ENCODE measurements around the gene WDR82.

The WDR82 gene

DNA sequence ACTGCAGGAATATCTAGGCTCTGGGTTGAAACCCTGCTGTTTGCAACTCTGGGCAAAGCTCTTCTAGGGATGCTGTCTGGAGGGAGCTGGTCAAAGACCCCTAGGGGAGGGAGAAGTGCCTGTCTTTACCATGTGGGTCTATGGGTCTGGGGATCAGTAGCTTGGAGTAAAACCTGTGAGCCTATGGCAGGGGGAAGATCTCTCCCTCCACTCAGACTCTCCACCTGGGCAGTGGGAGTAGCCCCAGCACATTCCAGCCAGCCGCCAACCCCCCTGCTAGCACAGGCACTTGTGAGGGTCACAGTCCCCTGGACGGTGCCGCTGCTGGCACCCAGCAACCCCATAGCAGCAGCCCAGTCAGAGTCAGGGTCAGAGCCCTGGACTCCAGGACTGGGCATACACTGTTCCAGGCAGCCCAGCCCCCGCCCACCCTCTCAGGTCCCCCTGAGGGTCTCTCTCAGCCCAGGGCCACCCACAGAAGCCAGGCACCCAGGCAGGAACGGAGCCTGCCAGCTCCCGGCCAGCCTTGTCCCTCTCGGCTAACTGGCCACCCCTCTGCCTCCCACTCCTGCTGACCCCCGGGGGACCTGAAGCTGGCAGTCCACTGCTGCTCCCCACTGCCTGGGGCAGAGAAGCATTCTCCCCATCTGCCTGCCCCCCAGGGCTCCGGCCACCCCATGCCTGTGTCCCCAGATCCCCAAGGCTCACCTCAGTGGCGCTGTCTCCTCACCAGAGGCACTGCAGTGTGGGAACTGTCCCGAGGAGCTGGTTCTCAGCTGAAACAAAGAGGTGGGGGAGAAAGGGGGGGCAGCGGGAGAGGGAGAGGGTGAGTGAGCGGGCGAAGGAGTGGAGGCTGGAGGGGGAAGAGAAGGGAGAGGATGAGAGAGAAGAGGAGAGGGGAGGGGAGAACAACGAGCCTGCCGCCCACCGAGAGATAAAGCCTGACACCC, 20.0 kb upstream of the WDR82 start:
- no peak for DNase-seq (ENCODE audit: low read depth)
- TF ChIP-seq, protein P1, sequence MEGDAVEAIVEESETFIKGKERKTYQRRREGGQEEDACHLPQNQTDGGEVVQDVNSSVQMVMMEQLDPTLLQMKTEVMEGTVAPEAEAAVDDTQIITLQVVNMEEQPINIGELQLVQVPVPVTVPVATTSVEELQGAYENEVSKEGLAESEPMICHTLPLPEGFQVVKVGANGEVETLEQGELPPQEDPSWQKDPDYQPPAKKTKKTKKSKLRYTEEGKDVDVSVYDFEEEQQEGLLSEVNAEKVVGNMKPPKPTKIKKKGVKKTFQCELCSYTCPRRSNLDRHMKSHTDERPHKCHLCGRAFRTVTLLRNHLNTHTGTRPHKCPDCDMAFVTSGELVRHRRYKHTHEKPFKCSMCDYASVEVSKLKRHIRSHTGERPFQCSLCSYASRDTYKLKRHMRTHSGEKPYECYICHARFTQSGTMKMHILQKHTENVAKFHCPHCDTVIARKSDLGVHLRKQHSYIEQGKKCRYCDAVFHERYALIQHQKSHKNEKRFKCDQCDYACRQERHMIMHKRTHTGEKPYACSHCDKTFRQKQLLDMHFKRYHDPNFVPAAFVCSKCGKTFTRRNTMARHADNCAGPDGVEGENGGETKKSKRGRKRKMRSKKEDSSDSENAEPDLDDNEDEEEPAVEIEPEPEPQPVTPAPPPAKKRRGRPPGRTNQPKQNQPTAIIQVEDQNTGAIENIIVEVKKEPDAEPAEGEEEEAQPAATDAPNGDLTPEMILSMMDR (IDR thresholded peaks at IDR 0.05; ENCODE audit: low read depth, low read length): no peak
- TF ChIP-seq POLR2A (IDR thresholded peaks at IDR 0.05; ENCODE audit: extremely low read depth, insufficient read length): no peak
- no peak for TF ChIP-seq MYC (IDR thresholded peaks at IDR 0.05; ENCODE audit: low read depth, low read length)
- TF ChIP-seq, protein P2, sequence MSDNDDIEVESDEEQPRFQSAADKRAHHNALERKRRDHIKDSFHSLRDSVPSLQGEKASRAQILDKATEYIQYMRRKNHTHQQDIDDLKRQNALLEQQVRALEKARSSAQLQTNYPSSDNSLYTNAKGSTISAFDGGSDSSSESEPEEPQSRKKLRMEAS (IDR thresholded peaks at IDR 0.05; ENCODE audit: low read depth, low read length): no peak
- H3K4me3 ChIP-seq (ENCODE audit: low read depth, low read length): no peak overlapping the region

DNA sequence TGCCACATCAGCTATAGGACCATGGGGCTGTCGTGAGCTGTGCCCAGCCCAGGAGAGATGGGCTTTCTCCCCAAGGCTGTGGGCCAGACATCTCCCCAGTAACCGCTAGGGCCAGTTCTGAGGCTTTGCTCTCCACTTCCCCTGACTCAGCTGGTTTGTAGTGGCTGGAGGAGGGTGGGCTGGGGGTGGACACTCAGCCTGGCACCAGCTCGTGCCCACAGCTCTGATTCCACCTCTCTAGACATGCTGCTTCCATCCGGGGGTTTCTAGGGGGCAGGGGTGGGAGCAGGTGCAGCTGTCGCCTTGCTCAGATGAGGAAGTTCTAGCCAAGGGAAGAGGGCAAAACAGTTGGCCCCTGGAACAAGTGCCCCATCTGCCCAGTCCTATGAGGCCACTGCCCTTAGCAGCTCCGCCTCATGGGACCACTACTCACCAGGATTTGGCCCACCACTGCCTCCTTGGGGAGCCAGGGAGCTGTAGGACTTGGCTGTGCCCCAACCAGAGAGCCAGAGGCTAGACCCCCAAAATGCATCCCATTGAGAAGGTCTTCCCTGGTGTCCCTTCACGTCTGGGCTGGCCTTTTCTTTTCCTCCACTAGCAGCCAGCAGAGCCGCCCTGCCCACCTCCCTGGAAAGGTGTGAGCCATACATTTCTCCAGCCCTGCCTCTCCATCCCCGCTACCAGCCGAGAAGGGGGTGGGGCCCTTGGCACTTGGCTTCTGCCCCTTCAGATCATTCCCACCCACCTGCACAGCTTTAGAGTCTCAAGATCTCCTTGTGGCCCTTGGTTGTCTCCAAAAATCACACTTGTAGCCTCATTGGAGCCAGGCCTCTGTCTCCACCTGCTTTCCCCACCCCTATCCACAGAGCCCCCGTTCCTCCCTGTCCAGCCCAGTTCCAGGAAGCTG, 19.0 kb upstream of the WDR82 start:
- TF ChIP-seq, protein P2 (IDR thresholded peaks at IDR 0.05; ENCODE audit: low read depth, low read length): no peak
- no peak for TF ChIP-seq MYC (IDR thresholded peaks at IDR 0.05; ENCODE audit: low read depth, low read length)
- no peak for TF ChIP-seq POLR2A (IDR thresholded peaks at IDR 0.05; ENCODE audit: extremely low read depth, insufficient read length)
- TF ChIP-seq, protein P1 (IDR thresholded peaks at IDR 0.05; ENCODE audit: low read depth, low read length): no peak
- DNase-seq (ENCODE audit: low read depth): no peak
- H3K4me3 ChIP-seq (ENCODE audit: low read depth, low read length): no peak overlapping the region

DNA sequence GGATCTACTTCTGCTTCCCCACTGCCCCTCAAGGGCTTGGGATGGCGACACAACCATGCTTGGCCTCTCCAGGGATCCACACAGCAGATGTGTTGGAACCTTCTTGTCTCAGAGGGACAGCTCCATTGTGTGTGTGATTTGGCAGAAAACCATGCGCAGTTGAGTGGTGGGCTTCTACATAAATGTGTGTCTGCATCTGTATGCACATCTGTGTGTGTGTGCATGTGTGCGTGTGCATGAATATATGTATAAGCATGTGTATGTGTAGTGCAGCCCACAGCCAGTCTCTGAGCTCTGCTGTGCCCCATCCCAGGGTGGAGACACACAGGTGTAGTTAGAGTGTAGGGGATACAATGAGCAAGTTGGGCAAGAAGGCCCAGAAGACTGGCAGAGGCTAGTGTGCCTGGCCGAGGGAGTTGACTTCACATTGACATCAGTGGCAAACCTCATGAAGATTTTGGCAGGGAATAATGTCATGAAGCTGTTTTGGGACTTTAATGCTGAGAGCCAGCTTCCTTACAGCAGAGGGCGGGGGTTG, 17.3 kb upstream of the WDR82 start:
- H3K4me3 ChIP-seq (ENCODE audit: low read depth, low read length): no peak overlapping the region
- no peak for DNase-seq (ENCODE audit: low read depth)
- no peak for TF ChIP-seq MYC (IDR thresholded peaks at IDR 0.05; ENCODE audit: low read depth, low read length)
- TF ChIP-seq, protein P2 (IDR thresholded peaks at IDR 0.05; ENCODE audit: low read depth, low read length): no peak
- TF ChIP-seq, protein P1 (IDR thresholded peaks at IDR 0.05; ENCODE audit: low read depth, low read length): no peak
- TF ChIP-seq POLR2A (IDR thresholded peaks at IDR 0.05; ENCODE audit: extremely low read depth, insufficient read length): no peak

DNA sequence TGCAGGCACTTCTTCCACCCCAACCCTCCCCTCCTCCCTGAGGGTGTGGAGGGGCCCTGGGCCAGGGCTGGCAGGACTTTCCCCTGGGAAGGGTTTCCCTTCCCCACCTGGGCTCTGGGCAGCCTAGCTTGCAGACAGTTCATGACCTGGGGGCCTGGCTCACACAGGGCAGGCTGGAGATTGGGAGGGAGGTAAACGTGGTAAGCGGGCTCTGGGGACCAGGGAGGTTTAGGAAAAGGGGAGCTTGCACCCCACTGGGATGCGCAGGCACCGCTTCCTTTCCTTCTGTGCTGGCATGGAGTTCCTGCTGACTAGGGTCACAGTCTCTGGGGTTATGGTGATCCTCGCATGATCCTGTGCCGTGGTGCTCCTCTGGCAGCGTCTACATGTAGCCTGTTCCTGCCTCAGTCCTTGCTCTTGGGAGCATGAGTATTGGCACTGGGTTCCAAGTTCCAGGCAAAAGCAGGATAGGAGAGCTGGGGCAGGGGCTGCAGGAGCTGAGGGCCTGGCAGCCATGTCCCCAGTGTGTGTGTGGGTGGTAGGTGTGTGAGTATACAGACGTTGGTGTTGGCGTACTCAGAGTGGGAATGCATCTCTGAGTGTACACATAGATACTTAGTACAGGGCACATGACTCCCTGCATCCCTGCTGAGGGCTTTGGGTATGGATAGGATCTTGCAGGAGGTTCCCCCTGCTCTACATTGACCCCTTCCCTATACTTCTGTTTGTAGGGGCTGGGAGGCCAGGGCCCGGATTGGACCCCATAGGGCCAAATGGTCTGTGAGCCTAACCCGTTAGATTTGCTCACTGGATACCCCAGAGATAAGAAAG, 16.1 kb upstream of the WDR82 start:
- TF ChIP-seq, protein P2 (IDR thresholded peaks at IDR 0.05; ENCODE audit: low read depth, low read length): no peak
- TF ChIP-seq POLR2A (IDR thresholded peaks at IDR 0.05; ENCODE audit: extremely low read depth, insufficient read length) (no peak), MYC (IDR thresholded peaks at IDR 0.05; ENCODE audit: low read depth, low read length) (no peak)
- TF ChIP-seq, protein P1 (IDR thresholded peaks at IDR 0.05; ENCODE audit: low read depth, low read length): no peak
- H3K4me3 ChIP-seq (ENCODE audit: low read depth, low read length): no peak overlapping the region
- DNase-seq (ENCODE audit: low read depth): no peak
